Islet of Langerhans (tissue), 1 donor: ENCODE results near the gene TIGD3.

Source experiments
- FAIRE-seq: peaks from one replicate; lab custom pipeline; 2011; peaks lifted over from hg19 to GRCh38; lab: Jason Lieb, UNC

Gene TIGD3

DNA sequence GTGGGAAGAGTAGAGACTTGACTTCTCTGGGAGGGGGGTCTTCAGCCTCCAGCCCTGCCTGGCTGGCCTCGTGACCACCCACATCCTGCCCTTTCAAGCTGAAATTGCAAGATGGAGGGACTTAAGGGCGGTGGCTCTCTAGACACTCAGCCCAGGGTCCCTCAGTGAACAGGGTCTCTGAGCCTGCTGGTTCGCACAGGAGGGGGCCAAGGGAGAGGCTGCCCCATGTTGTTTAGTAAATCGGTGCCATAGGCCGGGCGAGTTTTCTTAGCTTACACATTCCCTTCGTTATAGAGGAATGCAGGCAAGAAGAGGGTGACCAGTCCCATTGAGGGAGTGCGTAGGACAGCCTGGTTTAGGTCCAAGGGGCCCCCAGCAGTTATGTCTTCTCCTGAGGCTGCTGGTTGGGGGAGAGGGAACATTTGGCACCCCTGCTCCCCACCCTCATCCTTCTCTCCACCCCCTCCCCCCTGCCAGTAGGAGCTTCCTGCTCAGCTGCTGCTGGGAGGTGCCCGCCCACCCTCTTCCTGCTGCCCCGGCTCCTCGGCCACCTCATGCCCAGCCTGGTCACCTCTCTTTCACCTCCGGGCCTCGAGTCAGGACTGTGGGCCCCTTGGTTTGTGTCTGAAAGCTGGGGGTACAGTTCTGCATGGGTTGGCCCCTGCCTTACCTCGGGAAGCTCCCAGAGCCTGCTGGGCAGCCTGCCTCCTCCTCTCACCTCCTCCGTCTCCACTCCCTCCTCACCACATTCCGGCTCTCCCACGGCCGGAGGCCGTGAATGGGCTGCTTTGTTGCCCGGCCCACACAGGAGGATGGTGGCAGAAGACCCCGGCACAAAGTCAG lies 35.8 kb downstream of the TIGD3 start:
- no peak for FAIRE-seq

DNA sequence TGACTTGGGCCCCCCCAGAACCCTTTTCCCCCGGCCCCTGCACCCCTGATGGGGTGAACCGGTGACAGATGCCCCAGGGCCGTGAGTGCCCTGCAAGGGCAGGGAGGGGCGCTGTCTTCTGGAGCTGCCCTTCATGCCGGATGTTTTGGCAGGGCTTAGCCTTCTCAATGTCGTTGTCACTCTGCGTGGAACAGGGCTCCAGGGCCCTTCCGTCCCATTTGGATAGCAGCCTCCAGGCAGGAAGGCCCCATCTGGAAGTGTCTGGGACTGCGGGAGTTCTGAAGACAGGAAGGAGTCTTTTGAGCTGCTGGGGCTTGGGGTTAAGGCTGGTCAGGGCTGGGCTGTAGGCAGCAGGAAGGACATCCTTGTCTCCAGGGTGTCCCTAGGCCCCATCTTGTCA lies 36.4 kb downstream of the TIGD3 start:
- no peak for FAIRE-seq

DNA sequence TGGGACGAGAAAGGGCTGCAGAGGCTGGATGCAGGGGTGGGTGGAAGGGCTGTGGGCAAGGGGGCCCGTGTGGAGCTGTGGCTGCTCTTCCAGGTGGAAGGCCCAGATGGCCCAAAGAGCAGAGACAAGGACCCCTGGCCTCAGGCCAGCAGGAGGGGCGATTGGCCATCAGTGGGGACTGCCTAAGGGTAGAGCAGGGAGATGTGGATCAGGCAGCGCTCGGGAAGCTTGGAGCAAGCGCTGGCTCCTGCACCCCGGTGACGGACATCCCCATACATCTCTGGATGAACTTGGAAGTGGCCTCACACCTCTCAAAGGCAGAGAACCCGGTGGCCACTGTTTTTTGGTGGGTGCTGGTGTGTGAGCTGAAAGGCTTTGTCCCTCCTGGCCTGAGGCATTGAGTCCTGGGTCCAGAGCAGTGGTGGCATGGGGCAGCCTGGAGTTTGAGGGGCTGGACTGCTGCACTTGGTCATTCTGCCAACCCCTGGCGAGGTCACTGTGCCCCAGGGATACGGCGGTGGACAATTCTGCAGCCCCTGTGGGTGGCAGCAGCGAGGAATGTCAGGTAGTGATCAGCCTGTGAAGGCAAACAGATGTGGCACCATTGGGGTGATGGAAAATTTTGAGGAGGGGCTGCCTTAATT lies 37.8 kb downstream of the TIGD3 start:
- FAIRE-seq, result no peak

DNA sequence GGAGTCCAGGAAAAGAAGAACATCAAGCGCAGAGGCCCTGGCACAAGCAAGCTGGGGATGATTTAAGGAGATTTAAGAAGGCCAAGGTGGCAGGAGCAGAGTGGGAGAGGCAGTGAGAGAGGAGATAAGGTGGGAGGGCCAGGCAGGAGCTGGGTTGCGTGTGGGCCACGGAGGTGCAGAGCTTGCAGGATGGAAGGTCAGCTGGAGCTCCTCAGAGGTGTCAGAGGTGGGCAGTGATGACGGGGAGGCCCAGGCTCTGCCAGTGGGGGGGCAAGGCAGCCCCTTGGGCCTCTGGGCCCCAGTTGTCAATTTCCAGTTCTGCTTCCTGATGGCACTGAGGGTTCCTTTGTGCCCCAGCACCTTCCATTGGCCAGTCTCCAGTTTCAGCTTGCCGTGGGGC lies 38.3 kb downstream of the TIGD3 start:
- no peak for FAIRE-seq

DNA sequence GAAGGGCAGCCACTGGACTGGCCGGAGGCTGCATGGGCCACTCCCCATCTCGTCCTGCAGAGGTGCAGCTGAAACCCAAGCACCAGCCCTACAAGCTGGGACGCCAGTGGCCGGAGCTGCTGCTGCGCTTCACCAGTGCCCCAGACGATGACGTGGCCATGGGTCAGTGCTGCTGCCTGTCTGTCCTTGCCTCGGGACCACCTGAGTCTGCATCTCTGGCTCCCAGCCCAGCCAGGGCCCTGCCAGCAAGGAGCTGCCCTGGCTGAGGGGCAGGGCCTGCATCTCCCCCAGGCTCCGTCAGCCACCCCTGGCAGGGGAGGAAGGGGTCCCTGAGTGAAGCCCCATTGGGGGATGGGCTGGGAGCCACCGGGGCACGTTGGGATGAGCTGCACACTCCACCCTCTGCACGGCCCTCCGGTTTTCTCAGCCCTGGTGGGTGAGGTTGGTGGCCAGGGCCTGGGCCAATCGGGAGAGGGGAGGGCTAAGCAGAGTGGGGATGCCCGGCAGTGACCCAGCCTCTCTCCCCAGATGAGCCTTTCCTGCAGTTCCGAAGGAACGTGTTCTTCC lies 39.0 kb downstream of the TIGD3 start:
- FAIRE-seq, result no peak

DNA sequence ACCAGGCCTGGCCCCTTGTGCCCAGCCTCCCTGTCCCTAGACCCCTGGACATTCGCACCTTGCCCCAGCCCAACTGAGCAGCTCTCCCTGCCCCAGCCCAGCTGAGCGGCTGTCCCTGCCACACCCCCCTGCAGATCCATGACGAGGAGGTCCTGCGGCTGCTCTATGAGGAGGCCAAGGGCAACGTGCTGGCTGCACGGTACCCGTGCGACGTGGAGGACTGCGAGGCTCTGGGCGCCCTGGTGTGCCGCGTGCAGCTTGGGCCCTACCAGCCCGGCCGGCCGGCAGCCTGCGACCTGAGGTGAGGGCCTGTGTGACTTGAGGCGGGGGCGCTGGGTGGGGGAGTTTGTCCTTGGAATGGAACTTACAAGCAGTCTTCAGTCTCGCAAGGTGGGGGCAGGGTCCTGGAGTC lies 39.6 kb downstream of the TIGD3 start:
- no peak for FAIRE-seq

DNA sequence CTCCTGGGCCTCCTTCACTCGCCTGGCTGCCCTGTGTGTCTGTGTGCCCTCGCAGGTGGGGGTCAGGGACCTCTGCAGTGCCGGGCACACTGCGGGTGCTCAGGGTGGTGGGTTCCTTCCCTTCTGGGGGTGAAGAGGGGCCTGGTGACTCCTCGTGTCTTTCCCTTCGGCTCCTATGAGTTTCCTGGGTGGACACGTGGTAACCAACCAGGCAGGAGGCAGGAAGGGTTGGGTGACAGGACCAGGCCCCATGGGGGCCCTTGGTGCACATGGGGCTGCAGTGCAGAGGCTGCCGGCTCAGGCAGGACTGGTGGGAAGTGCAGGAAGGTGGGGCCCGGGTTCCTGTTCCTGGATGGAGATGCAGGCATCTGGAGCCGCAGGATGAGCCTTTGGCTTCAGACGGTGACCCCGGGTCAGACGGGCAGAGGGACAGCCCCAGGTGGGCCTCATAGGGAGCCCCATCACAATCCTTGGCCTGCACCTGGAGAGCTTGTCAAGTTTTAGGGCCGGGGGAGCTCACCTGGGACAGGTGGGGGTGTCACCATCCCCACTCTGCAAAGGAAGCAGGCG lies 41.5 kb downstream of the TIGD3 start:
- FAIRE-seq, result no peak

DNA sequence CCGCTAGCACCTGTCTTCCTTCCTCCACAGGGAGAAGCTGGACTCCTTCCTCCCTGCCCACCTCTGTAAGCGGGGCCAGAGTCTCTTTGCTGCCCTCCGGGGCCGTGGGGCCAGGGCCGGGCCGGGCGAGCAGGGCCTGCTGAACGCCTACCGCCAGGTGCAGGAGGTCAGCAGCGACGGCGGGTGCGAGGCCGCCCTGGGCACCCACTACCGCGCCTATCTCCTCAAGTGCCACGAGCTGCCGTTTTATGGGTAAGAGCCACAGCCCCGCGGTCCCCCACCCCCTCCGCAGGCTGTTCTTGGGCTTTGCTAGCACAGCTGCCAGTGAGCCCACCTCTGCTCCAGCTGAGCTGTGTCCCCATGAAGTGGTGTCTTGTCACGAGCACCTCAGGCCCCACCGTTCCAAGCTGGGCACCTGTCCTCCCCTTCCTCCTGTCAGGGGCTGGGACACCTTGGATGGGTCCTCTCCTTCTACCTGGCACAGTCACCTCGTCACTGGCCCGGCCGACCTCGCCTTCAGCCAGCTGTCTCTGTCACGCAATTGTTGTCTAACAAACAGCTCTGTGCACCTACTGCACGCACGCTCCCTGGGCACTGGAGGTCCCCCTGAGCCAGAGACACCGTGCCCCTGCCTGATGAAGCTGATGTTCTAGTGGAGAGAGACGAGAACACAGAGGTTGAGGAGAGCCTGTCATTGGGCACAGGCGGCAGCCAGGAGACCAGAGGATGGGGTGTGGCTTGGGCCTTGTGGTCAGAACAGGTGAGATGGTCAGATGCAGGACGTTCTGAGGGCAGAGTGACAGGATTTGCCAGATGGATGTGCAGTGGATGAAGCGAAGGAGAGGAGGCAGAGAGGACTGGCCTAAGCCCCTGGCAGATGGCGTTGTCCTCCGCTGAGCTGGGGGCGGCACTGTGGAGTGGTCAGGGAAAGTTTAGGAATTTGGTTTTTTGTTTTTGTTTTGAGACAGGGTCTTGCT lies 42.5 kb downstream of the TIGD3 start:
- FAIRE-seq, result no peak

DNA sequence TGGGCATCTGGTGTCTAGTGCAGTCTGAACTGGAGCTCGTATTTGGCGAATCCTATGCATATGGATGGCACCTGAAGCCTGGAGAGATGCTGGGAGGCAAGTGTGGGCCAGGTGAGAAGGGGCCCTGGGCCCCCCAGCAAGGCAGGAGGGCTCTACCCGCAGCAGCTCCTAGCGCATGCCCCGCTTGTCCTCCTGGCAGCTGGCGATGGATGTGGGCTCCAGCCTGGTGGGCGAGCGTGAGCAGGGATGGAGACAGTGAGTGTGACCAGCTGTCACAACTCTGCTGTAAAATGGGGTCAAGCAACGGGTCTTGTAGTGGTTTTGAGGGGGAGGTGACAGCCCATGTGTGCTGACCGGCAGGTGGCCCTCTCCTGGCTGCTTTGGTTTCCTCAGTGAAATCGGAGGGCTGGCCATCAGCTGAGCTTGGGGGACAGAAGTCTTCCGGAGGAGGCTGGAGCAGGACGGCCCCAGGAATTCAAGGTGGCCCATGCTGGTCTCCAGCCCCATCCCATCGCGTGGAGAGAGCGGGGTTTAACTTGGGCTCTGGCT lies 43.9 kb downstream of the TIGD3 start:
- no peak for FAIRE-seq

DNA sequence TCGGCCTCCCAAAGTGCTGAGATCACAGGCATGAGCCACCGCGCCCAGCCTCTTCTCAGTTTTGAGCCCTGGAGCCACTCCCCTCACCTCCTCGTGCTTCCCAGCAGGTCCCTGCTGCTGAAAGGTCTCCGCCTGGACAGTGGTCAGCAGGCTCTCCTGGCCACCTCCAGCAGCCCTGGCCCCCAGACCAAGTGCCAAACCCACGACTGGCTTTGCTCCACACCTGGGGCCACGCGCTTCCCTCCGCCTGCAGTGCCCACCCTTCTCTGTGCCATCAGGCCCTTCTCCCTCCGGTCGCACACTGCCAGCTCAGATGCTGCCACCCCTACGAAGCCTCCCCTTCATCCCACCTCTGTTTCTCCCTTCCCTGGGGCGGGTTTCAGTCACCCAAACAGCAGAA lies 44.7 kb downstream of the TIGD3 start:
- no peak for FAIRE-seq

DNA sequence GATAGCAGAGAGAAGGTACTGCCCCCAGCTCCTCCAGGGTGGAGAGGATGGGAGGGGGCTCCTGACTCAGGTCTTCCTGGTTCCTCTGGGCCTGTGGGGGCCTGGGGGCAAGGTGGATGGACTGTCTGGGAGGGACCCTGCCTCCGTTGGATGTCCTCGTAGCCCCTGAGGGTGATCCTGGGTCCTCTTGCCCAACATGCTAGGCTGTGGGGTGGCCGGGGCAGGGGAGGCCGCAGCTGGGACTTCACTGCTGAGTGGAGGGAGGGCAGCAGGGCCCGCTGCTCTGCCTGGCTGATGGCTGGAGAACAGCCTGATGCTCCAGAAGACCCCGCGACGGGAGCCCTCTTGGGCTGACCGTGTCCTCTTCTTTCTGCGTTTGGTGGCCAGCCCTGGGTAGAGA lies 45.3 kb downstream of the TIGD3 start:
- FAIRE-seq, result no peak

DNA sequence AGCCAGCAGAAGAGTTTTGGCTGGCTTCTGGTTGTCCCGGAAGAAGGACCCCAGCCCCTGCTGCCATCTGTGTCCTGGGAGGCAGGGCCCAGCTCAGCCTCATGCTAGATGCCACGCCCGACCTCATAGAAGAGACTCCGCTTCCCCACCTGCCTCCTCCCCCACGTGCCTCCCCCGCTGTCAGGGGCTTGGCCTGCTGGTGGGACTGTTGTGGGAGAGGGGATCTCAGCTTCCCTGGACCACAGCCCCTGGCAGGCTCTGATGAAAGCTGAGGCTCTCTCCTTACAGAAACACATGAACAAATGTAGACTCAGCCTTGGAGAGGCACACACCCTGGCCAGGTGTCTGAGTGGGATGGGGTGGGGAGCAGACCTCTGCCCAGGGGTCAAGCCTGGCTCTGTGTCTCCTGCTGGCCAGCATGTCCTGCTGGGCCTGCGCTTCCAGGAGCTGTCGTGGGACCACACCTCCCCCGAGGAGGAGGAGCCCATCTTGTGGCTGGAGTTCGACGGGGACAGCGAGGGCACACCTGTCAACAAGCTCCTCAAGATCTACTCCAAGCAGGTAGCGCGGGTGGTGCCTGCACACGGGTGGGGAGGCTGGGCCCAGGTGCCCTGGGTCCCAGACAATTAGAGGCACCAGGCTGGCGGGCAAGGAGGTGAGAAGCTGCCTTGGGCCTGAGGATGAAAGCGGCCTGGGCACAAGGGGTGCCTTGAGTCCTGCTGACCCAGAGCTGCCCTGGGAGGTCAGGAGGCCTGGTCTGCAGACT lies 45.9 kb downstream of the TIGD3 start:
- FAIRE-seq, result no peak

DNA sequence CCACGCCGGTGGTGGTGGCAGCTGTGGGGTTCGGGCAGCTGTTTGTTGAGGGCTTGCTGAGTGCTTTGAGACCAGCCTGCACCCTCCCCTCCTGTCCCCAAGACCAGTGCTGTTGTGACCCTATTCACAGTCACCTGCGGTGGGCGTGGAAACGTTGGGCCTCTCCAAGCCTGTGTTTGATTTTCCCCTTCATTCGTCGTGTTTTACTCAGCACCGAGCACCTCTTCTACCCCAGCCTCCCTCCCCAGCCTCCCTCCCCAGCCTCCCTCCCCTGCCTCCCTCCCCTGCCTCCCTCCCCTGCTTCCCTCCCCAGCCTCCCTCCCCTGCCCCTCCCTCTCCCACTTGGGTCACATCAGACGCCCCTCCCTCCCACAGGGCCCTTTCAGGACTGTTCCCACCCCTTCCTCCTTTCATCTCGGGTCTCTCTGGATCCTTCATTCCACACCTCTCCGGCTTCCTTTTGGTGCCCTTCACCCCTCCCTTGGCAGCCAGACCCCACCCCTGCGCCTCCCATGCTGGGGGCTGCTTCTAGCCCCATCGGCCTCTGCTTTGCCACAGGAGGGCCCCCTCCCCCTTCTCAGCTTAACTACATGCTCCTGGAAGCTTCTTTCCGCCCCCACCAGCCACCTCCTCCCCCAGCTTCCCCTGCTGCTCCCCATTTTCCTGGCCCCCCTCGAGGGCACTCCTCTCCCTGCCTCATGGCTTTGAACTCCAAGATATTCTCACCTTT lies 46.7 kb downstream of the TIGD3 start:
- no peak for FAIRE-seq

DNA sequence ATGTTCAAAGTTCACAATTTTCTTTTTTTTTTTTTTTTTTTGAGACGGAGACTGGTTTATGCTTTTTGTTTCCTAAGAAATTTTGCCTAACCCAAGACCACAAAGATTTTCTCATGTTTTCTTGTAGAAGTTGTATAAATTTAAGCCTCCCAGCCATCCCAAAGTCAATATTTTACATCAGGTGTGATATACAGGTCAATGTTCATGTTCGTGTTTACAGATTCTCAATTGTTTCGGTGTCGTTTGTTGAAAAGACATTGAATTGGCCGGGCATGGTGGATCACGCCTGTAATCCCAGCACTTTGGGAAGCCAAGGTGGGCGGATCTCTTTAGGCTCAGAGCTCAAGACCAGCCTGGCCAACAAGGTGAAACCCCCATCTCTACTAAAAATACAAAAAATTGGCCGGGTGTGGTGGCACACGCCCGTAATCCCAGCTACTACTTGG lies 47.3 kb downstream of the TIGD3 start:
- no peak for FAIRE-seq

DNA sequence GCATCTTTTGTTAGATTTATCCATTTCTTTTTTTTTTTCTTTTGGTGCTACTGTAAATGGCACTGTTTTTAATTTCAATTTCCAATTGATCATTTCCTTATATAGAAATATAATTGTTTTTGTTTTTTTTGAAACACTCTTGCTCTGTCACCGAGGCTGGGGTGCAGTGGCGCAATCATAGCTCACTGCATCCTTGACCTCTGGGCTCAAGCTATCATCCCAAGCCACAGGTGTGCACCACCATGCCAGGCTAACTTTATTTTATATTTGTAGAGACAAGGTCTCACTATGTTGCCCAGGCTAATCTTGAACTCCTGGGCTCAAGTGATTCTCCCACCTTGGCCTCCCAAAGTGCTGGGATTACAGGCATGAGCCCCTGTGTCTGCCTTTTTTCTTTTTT lies 48.2 kb downstream of the TIGD3 start:
- no peak for FAIRE-seq

DNA sequence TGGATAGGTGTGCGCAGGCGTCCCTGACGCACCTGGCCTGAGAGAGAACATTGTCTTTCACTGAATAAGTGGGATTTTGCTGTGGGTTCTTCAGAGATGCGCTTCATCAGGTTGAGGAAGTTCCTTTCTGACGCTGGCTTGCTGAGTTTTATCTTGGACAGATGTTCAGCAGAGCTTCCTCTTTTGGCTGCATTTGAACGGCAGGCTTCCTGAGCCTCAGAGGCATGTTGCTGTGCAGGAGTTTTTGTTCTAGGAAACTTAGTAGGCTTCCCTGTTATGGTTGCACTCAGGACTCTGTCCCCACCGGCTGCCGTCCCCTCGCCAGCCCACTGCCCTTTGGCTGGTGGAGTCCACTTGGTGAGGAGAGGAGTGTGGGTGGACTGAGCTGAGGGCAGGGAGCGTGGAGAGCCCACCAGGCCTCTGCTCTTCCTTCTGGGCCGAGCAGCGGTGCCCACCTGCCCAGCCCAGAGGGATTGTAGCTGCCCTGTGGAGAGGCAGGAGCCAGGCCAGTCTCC lies 49.1 kb downstream of the TIGD3 start:
- FAIRE-seq, result no peak

DNA sequence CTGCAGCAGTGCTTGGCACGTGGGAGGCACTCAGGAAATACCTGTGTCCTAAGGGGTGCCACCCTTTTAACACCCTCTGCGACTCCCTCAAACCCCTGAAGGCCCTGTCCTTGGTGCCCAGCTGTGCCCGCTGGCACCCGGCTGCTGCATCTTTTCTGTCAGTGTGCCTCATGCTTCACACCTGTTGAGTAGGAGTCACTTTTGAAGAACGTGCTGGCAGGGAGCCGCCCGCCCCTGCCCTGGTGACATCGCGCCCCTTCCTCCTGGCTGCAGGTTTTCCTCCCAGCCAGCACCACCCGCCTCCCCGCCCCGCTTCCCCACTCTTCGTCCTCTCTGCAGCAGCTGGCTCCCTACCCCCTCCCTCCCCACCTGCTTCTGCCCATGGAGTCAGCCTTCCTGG lies 49.7 kb downstream of the TIGD3 start:
- no peak for FAIRE-seq

DNA sequence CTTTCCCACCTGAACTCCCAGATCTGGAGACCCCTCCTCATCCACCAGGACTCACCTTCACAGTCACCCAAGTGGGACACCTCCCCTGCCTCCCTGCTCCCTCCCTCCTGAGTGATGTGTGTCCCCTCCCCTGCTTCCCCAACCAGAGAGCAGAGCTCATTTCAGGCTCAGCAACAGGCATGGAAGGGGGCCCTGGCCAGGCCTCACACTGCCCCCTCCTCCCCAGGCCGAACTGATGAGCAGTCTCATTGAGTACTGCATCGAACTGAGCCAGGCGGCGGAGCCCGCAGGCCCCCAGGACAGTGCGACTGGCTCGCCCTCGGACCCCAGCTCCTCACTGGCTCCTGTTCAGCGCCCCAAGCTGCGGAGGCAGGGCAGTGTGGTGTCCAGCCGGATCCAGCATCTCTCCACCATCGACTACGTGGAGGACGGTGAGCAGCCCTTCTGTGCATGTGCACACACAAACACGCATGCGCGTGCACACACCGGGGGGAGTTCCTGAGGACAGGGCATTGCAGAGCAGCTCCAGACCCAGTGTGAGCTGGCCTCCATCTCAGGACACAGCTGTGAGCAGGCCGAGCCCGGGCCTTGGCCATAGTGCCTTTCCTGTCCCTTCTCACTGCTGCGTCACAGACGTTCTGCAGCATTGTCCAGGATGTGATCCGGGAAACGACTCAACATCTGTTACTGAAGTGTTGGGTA lies 50.2 kb downstream of the TIGD3 start:
- FAIRE-seq, result no peak
